T-helper 2 cell treated with Interferon-gamma antibody and Interleukin-4, amounts not matched to agents 5 μg/mL and 100 μg/mL, for 36 hours (primary cell): Measurements from ENCODE around the gene STAT6.
"Not testable (repeated sequence)": the region's sequence is repeated elsewhere in the genome, so short reads cannot be mapped to it uniquely, and the experiment has no call there.

Experiments
- DNase-seq: peaks from one replicate; pipeline ENCODE4 v3.0.0; 2021; ENCODE audit warnings: low spot score
- H3K27ac Mint-ChIP-seq: one replicate; pipeline ENCODE4 v1.8.0; 2021; ENCODE audit warnings: mild to moderate bottlenecking, mixed read lengths
- H3K27me3 Mint-ChIP-seq: one replicate; pipeline ENCODE4 v1.8.0; 2021; ENCODE audit warnings: low read depth, mixed read lengths
- H3K36me3 Mint-ChIP-seq: one replicate; pipeline ENCODE4 v1.8.0; 2021; ENCODE audit warnings: low read depth, mixed read lengths
- H3K4me1 Mint-ChIP-seq: one replicate; pipeline ENCODE4 v1.8.0; 2021; ENCODE audit warnings: low read depth, mixed read lengths
- H3K4me3 Mint-ChIP-seq: one replicate; pipeline ENCODE4 v1.8.0; 2022; ENCODE audit warnings: mild to moderate bottlenecking, moderate library complexity, mixed read lengths
- H3K9me3 Mint-ChIP-seq: one replicate; pipeline ENCODE4 v1.8.0; 2021; ENCODE audit warnings: mixed read lengths

STAT6 gene

GRCh38 chr12:57057067-57057751, 54.0 kb downstream of the STAT6 start:
- DNase-seq = no peak

GRCh38 chr12:57055824-57056223, 55.3 kb downstream of the STAT6 start:
- Mint-ChIP-seq H3K27ac (no peak overlapping the region), H3K4me3 (no peak overlapping the region), H3K9me3 (no peaks in the 10 kb centered on the region), H3K27me3 (no peaks in the 10 kb centered on the region), H3K36me3 (peaks cover 62% of the 10 kb centered on the region), H3K4me1 (peaks cover 4% of the 10 kb centered on the region)
- DNase-seq = no peak

More at GRCh38 chr12:57057067-57057751, 54.0 kb downstream of the STAT6 start:
- Mint-ChIP-seq H3K27ac (no peak overlapping the region), H3K4me1 (peaks cover 4% of the 10 kb centered on the region), H3K27me3 (no peaks in the 10 kb centered on the region), H3K4me3 (no peak overlapping the region), H3K9me3 (no peaks in the 10 kb centered on the region), H3K36me3 (peaks cover 64% of the 10 kb centered on the region)

GRCh38 chr12:57053901-57054300, 57.3 kb downstream of the STAT6 start:
- not testable (repeated sequence) for H3K4me1 Mint-ChIP-seq, H3K27me3 Mint-ChIP-seq, H3K9me3 Mint-ChIP-seq, H3K27ac Mint-ChIP-seq, H3K4me3 Mint-ChIP-seq, DNase-seq
- H3K36me3 Mint-ChIP-seq = peaks cover 47% of the 10 kb centered on the region

- H3K27ac Mint-ChIP-seq, H3K4me1 Mint-ChIP-seq, H3K9me3 Mint-ChIP-seq, H3K4me3 Mint-ChIP-seq, H3K27me3 Mint-ChIP-seq, DNase-seq: not testable (repeated sequence)
- peaks cover 39% of the 10 kb centered on the region for H3K36me3 Mint-ChIP-seq
These were observed 58.0 kb downstream of the STAT6 start for GRCh38 chr12:57053146-57053545.

GRCh38 chr12:57051011-57051410, 60.2 kb downstream of the STAT6 start:
- no peak for DNase-seq
- Mint-ChIP-seq H3K9me3 (no peaks in the 10 kb centered on the region), H3K27me3 (no peaks in the 10 kb centered on the region), H3K36me3 (peaks cover 21% of the 10 kb centered on the region), H3K4me1 (peaks cover 24% of the 10 kb centered on the region), H3K4me3 (no peak overlapping the region), H3K27ac (no peak overlapping the region)

GRCh38 chr12:57049890-57050289, 61.3 kb downstream of the STAT6 start, which contains the start of gene MYO1A:
TSS of gene MYO1A (minus strand) at chr12:57050129. CDS start at chr12:57048323, 1,806 bp downstream.
- no peaks in the 10 kb centered on the region for H3K27me3 Mint-ChIP-seq
- no peaks in the 10 kb centered on the region for H3K9me3 Mint-ChIP-seq

GRCh38 chr12:57049119-57049446, 62.1 kb downstream of the STAT6 start:
- H3K4me1 Mint-ChIP-seq = peaks cover 31% of the 10 kb centered on the region
- peaks cover 14% of the 10 kb centered on the region for H3K36me3 Mint-ChIP-seq
- no peaks in the 10 kb centered on the region for H3K27me3 Mint-ChIP-seq
- no peak overlapping the region for H3K4me3 Mint-ChIP-seq
- H3K9me3 Mint-ChIP-seq = no peaks in the 10 kb centered on the region
- no peak overlapping the region for H3K27ac Mint-ChIP-seq
- DNase-seq = no peak

More at GRCh38 chr12:57049890-57050289, 61.3 kb downstream of the STAT6 start, which contains the start of gene MYO1A:
- H3K36me3 Mint-ChIP-seq = peaks cover 17% of the 10 kb centered on the region
- H3K27ac Mint-ChIP-seq = no peak within 1 kb of the TSS
- peaks cover 31% of the 10 kb centered on the region for H3K4me1 Mint-ChIP-seq
- no peak within 1 kb of the TSS for H3K4me3 Mint-ChIP-seq
- no peak for DNase-seq

- Mint-ChIP-seq H3K27ac (peak overlapping the region; percentile 10), H3K4me1 (peaks cover 31% of the 10 kb centered on the region)
- no peak for DNase-seq
These were observed 62.6 kb downstream of the STAT6 start for GRCh38 chr12:57048423-57049118.

GRCh38 chr12:57047981-57048380, 63.2 kb downstream of the STAT6 start:
- Mint-ChIP-seq H3K4me1 (peaks cover 31% of the 10 kb centered on the region), H3K27me3 (no peaks in the 10 kb centered on the region), H3K9me3 (no peaks in the 10 kb centered on the region), H3K36me3 (peaks cover 3% of the 10 kb centered on the region), H3K27ac (peak overlapping the region; percentile 66), H3K4me3 (peak overlapping the region; percentile 21)
- DNase-seq = no peak

More at GRCh38 chr12:57048423-57049118, 62.6 kb downstream of the STAT6 start:
- no peaks in the 10 kb centered on the region for H3K27me3 Mint-ChIP-seq
- H3K4me3 Mint-ChIP-seq = no peak overlapping the region
- H3K9me3 Mint-ChIP-seq = no peaks in the 10 kb centered on the region
- peaks cover 9% of the 10 kb centered on the region for H3K36me3 Mint-ChIP-seq

GRCh38 chr12:57046947-57047890, 63.9 kb downstream of the STAT6 start:
- H3K4me3 Mint-ChIP-seq = peak overlapping the region; percentile 21
- peaks cover 30% of the 10 kb centered on the region for H3K4me1 Mint-ChIP-seq
- H3K27ac Mint-ChIP-seq = peak overlapping the region; percentile 66
- H3K36me3 Mint-ChIP-seq = no peaks in the 10 kb centered on the region
- no peaks in the 10 kb centered on the region for H3K9me3 Mint-ChIP-seq
- H3K27me3 Mint-ChIP-seq = no peaks in the 10 kb centered on the region
- DNase-seq = peak; percentile 74

GRCh38 chr12:57046086-57046791, 64.9 kb downstream of the STAT6 start:
- no peak overlapping the region for H3K27ac Mint-ChIP-seq
- H3K36me3 Mint-ChIP-seq = no peaks in the 10 kb centered on the region
- H3K4me1 Mint-ChIP-seq = peaks cover 30% of the 10 kb centered on the region
- H3K27me3 Mint-ChIP-seq = no peaks in the 10 kb centered on the region
- no peak overlapping the region for H3K4me3 Mint-ChIP-seq
- no peak for DNase-seq
- H3K9me3 Mint-ChIP-seq = no peaks in the 10 kb centered on the region
